UCSD-AML1 (cell line): ENCODE results near the gene SIT1.

Source experiments
- DNase-seq: peaks from one replicate; lab custom pipeline; 2025; ENCODE audit not compliant: unreplicated experiment; lab: John Stamatoyannopoulos, UW

SIT1 gene

GRCh38 chr9:35682520-35683315, 32.0 kb upstream of the SIT1 start:
- DNase-seq, result no peak

DNA sequence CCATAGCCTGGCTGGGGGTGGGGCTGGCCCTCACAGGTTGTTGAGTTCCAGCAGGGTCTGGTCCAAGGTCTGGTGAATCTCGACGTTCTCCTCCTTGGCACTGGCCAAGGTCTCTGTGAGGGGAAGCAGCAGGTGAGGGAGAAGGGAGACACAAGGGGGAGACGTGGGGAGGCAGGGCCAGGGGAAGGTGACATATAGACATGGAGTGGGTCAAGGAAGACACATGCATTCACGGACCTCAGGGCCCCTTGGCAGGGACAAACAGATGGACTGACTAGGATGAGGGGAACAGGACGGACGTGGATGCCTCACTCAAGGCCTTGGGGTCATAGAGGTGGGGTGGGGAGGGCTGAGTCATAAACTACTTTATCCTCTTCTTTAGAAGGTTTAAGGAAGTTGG, 31.3 kb upstream of the SIT1 start:
- DNase-seq, result no peak

DNA sequence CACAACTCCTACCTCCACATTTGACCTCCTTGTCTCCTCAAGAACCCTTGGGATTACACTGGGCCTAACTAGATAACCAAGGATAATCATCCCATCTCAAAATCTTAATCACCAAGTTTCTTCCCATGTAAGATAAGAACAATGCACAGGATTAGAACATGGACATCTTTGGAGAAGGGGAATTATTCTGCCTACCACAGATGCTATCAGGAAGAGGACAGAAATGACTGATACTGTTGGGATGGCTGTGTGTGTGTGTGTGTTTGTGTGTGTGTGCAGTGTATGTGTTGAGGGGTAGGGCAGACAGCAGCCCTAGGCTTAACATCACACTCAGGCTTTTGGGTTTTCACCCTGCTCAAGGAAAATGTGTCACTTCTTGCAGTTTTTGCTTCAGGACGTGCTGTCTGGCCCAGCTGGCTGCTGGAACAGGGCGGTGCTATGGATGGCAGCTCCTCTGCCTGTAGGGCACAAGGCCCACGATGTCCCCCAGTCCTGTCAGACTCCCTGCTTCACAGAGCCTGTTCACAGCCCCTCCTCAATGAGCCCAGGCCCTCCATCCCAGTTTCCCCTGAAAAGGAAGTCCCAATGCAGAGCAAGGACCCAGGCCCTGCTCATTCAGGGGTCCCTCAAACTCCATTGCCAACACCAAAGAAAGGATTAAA, 30.7 kb upstream of the SIT1 start:
- no peak for DNase-seq

DNA sequence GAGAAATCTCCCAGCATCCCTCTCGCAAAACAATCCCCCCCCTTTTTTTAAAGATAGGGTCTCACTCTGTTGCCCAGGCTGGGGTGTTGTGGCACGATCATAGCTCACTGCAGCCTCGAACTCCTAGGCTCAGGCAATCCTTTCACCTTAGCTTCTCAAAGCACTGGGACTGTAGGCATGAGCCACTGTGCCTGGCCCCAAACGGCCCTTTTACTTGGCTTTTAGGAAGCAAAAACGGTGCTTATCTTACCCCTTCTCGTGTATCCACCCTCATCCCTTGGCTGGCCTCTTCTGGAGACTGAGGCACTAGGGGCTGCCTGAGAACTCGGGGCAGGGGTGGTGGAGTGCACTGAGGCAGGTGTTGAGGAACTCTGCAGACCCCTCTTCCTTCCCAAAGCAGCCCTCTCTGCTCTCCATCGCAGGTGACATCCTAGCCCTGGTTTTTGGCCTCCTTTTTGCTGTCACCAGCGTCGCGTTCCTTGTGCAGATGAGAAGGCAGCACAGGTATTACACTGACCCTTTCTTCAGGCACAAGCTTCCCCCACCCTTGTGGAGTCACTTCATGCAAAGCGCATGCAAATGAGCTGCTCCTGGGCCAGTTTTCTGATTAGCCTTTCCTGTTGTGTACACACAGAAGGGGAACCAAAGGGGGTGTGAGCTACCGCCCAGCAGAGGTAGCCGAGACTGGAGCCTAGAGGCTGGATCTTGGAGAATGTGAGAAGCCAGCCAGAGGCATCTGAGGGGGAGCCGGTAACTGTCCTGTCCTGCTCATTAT, 29.8 kb upstream of the SIT1 start:
- DNase-seq, result no peak

DNA sequence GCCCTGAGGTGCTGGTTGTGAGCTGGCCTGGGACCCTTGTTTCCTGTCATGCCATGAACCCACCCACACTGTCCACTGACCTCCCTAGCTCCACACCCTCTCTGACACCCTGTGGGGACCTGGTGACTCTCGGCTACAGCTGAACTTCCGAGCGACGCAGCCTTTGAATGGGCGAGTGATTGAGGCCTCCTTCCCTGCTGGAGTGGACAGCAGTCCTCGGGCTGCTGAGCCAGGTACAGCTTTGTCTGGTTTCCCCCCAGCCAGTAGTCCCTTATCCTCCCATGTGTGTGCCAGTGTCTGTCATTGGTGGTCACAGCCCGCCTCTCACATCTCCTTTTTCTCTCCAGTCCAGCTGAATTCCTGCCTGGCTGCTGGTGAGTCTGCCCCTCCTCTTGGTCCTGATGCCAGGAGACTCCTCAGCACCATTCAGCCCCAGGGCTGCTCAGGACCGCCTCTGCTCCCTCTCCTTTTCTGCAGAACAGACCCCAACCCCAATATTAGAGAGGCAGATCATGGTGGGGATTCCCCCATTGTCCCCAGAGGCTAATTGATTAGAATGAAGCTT, 29.1 kb upstream of the SIT1 start:
- no peak for DNase-seq

GRCh38 chr9:35679091-35679490, 28.4 kb upstream of the SIT1 start:
- no peak for DNase-seq

DNA sequence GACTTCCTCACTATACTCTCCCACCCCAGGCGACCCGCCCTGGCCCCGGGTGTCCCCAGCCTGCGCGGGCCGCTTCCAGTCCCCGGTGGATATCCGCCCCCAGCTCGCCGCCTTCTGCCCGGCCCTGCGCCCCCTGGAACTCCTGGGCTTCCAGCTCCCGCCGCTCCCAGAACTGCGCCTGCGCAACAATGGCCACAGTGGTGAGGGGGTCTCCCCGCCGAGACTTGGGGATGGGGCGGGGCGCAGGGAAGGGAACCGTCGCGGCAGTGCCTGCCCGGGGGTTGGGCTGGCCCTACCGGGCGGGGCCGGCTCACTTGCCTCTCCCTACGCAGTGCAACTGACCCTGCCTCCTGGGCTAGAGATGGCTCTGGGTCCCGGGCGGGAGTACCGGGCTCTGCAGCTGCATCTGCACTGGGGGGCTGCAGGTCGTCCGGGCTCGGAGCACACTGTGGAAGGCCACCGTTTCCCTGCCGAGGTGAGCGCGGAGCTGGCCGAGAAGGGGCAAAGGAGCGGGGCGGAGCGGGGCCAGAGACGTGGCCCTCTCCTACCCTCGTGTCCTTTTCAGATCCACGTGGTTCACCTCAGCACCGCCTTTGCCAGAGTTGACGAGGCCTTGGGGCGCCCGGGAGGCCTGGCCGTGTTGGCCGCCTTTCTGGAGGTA, 25.1 kb upstream of the SIT1 start:
- no peak for DNase-seq

GRCh38 chr9:35675204-35675603, 24.5 kb upstream of the SIT1 start:
- DNase-seq, result no peak

- no peak for DNase-seq
Observed at GRCh38 chr9:35674025-35674361, 23.3 kb upstream of the SIT1 start.

DNA sequence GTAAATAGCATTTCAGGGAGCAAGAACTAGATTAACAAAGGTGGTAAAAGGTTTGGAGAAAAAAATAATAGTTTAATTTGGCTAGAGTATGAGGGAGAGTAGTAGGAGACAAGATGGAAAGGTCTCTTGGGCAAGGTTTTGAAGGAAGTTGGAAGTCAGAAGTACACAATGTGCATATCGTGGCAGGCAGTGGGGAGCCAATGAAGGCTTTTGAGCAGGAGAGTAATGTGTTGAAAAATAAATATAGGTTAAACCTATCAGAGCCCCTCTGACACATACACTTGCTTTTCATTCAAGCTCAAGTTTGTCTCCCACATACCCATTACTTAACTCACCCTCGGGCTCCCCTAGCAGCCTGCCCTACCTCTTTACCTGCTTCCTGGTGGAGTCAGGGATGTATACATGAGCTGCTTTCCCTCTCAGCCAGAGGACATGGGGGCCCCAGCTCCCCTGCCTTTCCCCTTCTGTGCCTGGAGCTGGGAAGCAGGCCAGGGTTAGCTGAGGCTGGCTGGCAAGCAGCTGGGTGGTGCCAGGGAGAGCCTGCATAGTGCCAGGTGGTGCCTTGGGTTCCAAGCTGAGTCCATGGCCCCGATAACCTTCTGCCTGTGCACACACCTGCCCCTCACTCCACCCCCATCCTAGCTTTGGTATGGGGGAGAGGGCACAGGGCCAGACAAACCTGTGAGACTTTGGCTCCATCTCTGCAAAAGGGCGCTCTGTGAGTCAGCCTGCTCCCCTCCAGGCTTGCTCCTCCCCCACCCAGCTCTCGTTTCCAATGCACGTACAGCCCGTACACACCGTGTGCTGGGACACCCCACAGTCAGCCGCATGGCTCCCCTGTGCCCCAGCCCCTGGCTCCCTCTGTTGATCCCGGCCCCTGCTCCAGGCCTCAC, 22.6 kb upstream of the SIT1 start, which contains the start of gene CA9:
Gene CA9 (plus strand): TSS at position 797 of the 893 bp plus-strand sequence. CDS start 32 bp downstream, at position 829.
- no peak for DNase-seq

GRCh38 chr9:35669331-35670145, 18.8 kb upstream of the SIT1 start:
- no peak for DNase-seq

DNA sequence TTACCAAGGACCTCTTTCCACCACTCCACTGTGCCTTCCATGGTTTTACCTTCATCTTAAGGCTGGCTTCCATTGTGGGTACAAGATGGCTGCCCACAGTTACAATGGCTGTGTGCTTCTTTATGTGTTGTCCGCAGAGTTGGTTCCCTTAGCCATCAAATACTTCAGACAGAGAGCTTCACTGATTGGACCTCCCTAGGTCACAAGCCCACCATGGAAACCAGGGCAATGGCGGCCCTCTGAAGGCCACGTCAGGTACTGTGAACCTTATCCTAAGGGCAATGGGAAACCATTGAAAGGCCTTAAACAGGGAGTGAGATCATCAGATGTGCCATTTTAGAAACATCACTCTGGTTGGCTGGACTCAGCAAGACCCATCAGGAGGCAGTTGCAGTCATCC, 17.2 kb upstream of the SIT1 start:
- no peak for DNase-seq

GRCh38 chr9:35666549-35666948, 15.8 kb upstream of the SIT1 start:
- DNase-seq, result no peak

- no peak for DNase-seq
Observed at GRCh38 chr9:35666045-35666444, 15.3 kb upstream of the SIT1 start.

DNA sequence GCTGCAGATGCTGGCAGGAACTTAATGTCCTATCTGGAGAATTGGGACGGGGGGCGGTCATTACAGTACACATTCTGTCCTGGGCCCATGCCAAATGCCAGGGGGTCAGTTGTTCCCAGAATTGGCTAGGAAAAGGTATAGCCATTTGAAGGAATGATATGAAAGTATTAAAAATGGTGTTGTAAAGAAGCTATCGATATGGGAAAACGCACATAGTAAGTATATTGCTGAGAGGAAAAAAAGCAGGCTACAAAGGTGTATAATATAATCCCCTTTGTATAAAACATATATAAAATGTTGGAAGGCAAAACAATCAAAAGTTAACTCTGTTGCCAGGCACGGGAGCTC, 14.7 kb upstream of the SIT1 start:
- no peak for DNase-seq

GRCh38 chr9:35664531-35665470, 14.1 kb upstream of the SIT1 start, which contains the start of gene ARHGEF39:
TSS of gene ARHGEF39 (minus strand) at chr9:35665195. CDS start at chr9:35665169, 26 bp downstream.
- peak; percentile 85 for DNase-seq

- DNase-seq, result no peak
Observed at GRCh38 chr9:35662437-35662836, 11.7 kb upstream of the SIT1 start.

DNA sequence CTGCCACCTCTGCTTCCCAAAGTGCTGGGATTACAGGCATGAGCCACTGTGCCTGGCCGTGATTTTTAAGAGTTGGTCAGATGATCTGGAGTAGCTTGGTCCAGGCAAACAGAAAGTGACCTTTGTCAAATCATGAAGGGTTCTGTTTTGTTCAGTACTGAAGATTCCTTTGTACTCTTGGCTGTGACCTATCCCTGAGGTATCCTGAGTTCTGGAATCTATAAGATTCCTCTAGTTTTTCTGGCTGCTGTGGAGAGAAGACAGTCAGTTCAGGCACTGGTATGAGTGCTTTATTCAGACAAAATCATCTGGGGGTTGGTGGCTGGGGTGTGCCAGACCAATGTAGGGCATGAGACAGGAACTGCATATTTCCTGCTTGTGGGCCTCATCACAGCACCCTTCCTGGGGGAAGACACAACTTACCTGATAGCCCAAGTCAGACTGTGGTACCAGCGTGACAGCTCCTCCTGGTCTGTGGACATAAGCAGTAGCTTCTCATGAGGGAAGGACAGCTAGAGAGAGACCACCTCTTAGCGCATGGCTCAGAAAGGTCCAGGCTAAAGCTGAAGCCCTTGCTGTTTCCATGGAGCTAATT, 11.1 kb upstream of the SIT1 start:
- DNase-seq, result no peak
